ENCODE data around the gene STPG1.

STPG1 gene

DNA sequence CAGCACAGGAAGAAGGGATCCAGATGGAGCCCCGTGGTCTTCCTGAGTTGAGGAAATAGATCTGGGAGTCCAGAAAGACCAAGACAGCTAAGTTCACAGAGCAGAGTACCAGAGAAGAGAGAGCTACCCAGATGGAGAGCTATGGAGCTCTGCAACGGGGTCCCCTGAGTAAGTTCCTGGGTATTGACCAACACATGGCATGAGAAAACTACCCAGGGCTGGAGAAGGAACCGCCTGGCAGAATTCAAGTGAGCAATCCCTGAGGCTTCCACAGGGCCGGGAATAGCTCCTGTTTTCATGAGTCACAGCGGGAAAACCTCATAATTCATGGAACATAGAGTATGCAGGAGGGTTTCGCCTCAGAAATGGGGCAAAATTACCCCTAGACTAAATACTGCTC, 19.7 kb downstream of the STPG1 start:
- Histone ChIP-seq H3K27me3 (ENCODE audit: insufficient read depth, low read length, poor library complexity) (peaks cover 23% of the 10 kb centered on the region), H3K79me2 (ENCODE audit: insufficient read depth, low read length) (no peaks in the 10 kb centered on the region), H3K36me3 (ENCODE audit: insufficient read depth, low read length) (no peaks in the 10 kb centered on the region), H2AFZ (ENCODE audit: low read depth, low read length) (no peak overlapping the region), H3K9me3 (ENCODE audit: insufficient read depth, low read length, severe bottlenecking) (no peaks in the 10 kb centered on the region), H3K4me3 (ENCODE audit: low read depth in 1 of 2, low read length in 2 of 2) (no peak overlapping the region), H3K4me1 (ENCODE audit: insufficient read depth, low read length) (no peaks in the 10 kb centered on the region), H3K9ac (ENCODE audit: low read depth, low read length) (no peak overlapping the region), H4K20me1 (ENCODE audit: insufficient read depth, low read length) (0 out of 2 replicates have a peak, but pooled peaks cover 4% of the 10 kb centered on the region), H3K4me2 (ENCODE audit: insufficient read depth, low read length) (no peak overlapping the region), H3K27ac (ENCODE audit: low read length) (no peak overlapping the region)
- DNase-seq (no peak), ATAC-seq (ENCODE audit: insufficient read depth, low read depth) (no peak)
- TF ChIP-seq, protein P1, sequence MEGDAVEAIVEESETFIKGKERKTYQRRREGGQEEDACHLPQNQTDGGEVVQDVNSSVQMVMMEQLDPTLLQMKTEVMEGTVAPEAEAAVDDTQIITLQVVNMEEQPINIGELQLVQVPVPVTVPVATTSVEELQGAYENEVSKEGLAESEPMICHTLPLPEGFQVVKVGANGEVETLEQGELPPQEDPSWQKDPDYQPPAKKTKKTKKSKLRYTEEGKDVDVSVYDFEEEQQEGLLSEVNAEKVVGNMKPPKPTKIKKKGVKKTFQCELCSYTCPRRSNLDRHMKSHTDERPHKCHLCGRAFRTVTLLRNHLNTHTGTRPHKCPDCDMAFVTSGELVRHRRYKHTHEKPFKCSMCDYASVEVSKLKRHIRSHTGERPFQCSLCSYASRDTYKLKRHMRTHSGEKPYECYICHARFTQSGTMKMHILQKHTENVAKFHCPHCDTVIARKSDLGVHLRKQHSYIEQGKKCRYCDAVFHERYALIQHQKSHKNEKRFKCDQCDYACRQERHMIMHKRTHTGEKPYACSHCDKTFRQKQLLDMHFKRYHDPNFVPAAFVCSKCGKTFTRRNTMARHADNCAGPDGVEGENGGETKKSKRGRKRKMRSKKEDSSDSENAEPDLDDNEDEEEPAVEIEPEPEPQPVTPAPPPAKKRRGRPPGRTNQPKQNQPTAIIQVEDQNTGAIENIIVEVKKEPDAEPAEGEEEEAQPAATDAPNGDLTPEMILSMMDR (IDR thresholded peaks at IDR 0.05; ENCODE audit: borderline replicate concordance, extremely low read depth, low read length, poor library complexity, severe bottlenecking), result no peak

GRCh38 chr1:24392982-24393650, 20.5 kb downstream of the STPG1 start:
- Histone ChIP-seq H3K9ac (ENCODE audit: low read depth, low read length) (no peak overlapping the region), H2AFZ (ENCODE audit: low read depth, low read length) (no peak overlapping the region), H3K79me2 (ENCODE audit: insufficient read depth, low read length) (no peaks in the 10 kb centered on the region), H3K27me3 (ENCODE audit: insufficient read depth, low read length, poor library complexity) (peaks cover 25% of the 10 kb centered on the region), H3K4me3 (ENCODE audit: low read depth in 1 of 2, low read length in 2 of 2) (no peak overlapping the region), H4K20me1 (ENCODE audit: insufficient read depth, low read length) (0 out of 2 replicates have a peak, but pooled peaks cover 4% of the 10 kb centered on the region), H3K27ac (ENCODE audit: low read length) (no peak overlapping the region), H3K9me3 (ENCODE audit: insufficient read depth, low read length, severe bottlenecking) (no peaks in the 10 kb centered on the region), H3K4me2 (ENCODE audit: insufficient read depth, low read length) (no peak overlapping the region), H3K36me3 (ENCODE audit: insufficient read depth, low read length) (no peaks in the 10 kb centered on the region), H3K4me1 (ENCODE audit: insufficient read depth, low read length) (no peaks in the 10 kb centered on the region)
- no peak for TF ChIP-seq EZH2 (IDR thresholded peaks at IDR 0.05; ENCODE audit: borderline replicate concordance, low read depth, low read length, severe bottlenecking)
- TF ChIP-seq, protein P1 (IDR thresholded peaks at IDR 0.05; ENCODE audit: borderline replicate concordance, extremely low read depth, low read length, poor library complexity, severe bottlenecking), result no peak
- DNase-seq, result no peak
- ATAC-seq (ENCODE audit: insufficient read depth, low read depth), result no peak

DNA sequence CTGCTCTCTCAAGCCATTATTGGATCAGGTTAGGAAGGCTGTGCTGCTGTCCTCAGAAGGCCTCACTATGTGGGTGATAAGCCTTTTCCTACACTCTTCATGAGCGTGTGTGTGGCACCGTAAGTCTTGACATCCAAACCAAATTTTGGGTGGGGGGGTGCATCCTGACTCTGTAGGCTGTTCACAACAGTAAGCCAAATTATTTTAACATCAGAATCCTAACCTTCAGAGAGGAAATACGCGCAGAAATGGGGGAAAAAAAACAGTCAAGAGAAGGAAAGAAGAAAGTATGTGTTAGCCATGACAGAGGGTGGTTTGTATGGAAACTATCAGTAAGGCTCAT, 21.0 kb downstream of the STPG1 start:
- Histone ChIP-seq H3K27me3 (ENCODE audit: insufficient read depth, low read length, poor library complexity) (peaks cover 22% of the 10 kb centered on the region), H3K4me3 (ENCODE audit: low read depth in 1 of 2, low read length in 2 of 2) (no peak overlapping the region), H3K36me3 (ENCODE audit: insufficient read depth, low read length) (no peaks in the 10 kb centered on the region), H3K27ac (ENCODE audit: low read length) (no peak overlapping the region), H2AFZ (ENCODE audit: low read depth, low read length) (no peak overlapping the region), H3K9ac (ENCODE audit: low read depth, low read length) (no peak overlapping the region), H3K9me3 (ENCODE audit: insufficient read depth, low read length, severe bottlenecking) (no peaks in the 10 kb centered on the region), H3K79me2 (ENCODE audit: insufficient read depth, low read length) (no peaks in the 10 kb centered on the region), H3K4me2 (ENCODE audit: insufficient read depth, low read length) (no peak overlapping the region), H3K4me1 (ENCODE audit: insufficient read depth, low read length) (no peaks in the 10 kb centered on the region), H4K20me1 (ENCODE audit: insufficient read depth, low read length) (0 out of 2 replicates have a peak, but pooled peaks cover 4% of the 10 kb centered on the region)
- ATAC-seq (ENCODE audit: insufficient read depth, low read depth) (no peak), DNase-seq (no peak)
- no peak for TF ChIP-seq EZH2 (IDR thresholded peaks at IDR 0.05; ENCODE audit: borderline replicate concordance, low read depth, low read length, severe bottlenecking)
- TF ChIP-seq, protein P1 (IDR thresholded peaks at IDR 0.05; ENCODE audit: borderline replicate concordance, extremely low read depth, low read length, poor library complexity, severe bottlenecking), result no peak
